ENCODE data around the gene LCLAT1. TPM values are rescaled to one million over a fixed set of nuclear protein-coding genes. Genes with fewer than 3 reads are reported as not detected.

Gene LCLAT1
- total and polyA plus RNA-seq, 8 donors: 2.0 to 15.0 (median 9.8) TPM

- Histone ChIP-seq H3K27ac (no peak overlapping the region), H3K4me3 (no peak overlapping the region), H3K4me1 (no peaks in the 10 kb centered on the region), H3K36me3 (no peaks in the 10 kb centered on the region), H3K27me3 (no peaks in the 10 kb centered on the region), H3K9me3 (no peaks in the 10 kb centered on the region)
- FAIRE-seq: no peak
- TF ChIP-seq, protein P1, sequence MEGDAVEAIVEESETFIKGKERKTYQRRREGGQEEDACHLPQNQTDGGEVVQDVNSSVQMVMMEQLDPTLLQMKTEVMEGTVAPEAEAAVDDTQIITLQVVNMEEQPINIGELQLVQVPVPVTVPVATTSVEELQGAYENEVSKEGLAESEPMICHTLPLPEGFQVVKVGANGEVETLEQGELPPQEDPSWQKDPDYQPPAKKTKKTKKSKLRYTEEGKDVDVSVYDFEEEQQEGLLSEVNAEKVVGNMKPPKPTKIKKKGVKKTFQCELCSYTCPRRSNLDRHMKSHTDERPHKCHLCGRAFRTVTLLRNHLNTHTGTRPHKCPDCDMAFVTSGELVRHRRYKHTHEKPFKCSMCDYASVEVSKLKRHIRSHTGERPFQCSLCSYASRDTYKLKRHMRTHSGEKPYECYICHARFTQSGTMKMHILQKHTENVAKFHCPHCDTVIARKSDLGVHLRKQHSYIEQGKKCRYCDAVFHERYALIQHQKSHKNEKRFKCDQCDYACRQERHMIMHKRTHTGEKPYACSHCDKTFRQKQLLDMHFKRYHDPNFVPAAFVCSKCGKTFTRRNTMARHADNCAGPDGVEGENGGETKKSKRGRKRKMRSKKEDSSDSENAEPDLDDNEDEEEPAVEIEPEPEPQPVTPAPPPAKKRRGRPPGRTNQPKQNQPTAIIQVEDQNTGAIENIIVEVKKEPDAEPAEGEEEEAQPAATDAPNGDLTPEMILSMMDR (IDR thresholded peaks at IDR 0.05): no peak
- DNase-seq: no peak
- ATAC-seq: no peak
- WGBS, 2 donors: 93 to 100% methylated on average over 1 of the region's 1 CpG
- intact Hi-C loops (cut with DNase I): no loop called here
Measured at GRCh38 chr2:30561349-30561748, 114.3 kb downstream of the LCLAT1 start.

- 35 to 42% methylated on average over 5 of the region's 5 CpGs for WGBS, 2 donors
- TF ChIP-seq, protein P1 (IDR thresholded peaks at IDR 0.05): no peak
- intact Hi-C loops (cut with DNase I): no loop called here
- FAIRE-seq: no peak
- peak overlapping the region in 1 of 4 donors; percentile 3 for H3K4me3 ChIP-seq
- no peaks in the 10 kb centered on the region for H3K4me1 ChIP-seq
- peak overlapping the region in 3 of 4 donors; percentile 3 to 57 (median 5) for H3K27ac ChIP-seq
- peak in 5 of 6 donors; percentile 35 to 81 (median 68) for DNase-seq
- H3K27me3 ChIP-seq: no peaks in the 10 kb centered on the region
- no peaks in the 10 kb centered on the region for H3K36me3 ChIP-seq
- ATAC-seq: peak; percentile 95 to 100 (median 100)
- no peaks in the 10 kb centered on the region for H3K9me3 ChIP-seq
Measured at GRCh38 chr2:30565851-30566358, 118.9 kb downstream of the LCLAT1 start.

GRCh38 chr2:30566631-30567030 is 119.6 kb downstream of the LCLAT1 start:
- no peak for ATAC-seq
- Histone ChIP-seq H3K36me3 (no peaks in the 10 kb centered on the region), H3K9me3 (no peaks in the 10 kb centered on the region), H3K4me1 (no peaks in the 10 kb centered on the region), H3K27ac (peak overlapping the region in 1 of 4 donors; percentile 57), H3K27me3 (no peaks in the 10 kb centered on the region), H3K4me3 (no peak overlapping the region)
- 92 to 93% methylated on average over 4 of the region's 4 CpGs for WGBS, 2 donors
- intact Hi-C loops (cut with DNase I): no loop called here
- FAIRE-seq: no peak
- TF ChIP-seq, protein P1 (IDR thresholded peaks at IDR 0.05): no peak
- DNase-seq: no peak

GRCh38 chr2:30567317-30567716 is 120.3 kb downstream of the LCLAT1 start:
- FAIRE-seq (no peak), DNase-seq (no peak), ATAC-seq (no peak)
- Histone ChIP-seq H3K27me3 (no peaks in the 10 kb centered on the region), H3K9me3 (no peaks in the 10 kb centered on the region), H3K36me3 (no peaks in the 10 kb centered on the region), H3K27ac (no peak overlapping the region), H3K4me3 (no peak overlapping the region), H3K4me1 (no peaks in the 10 kb centered on the region)
- WGBS, 2 donors: 95 to 98% methylated on average over 4 of the region's 4 CpGs
- TF ChIP-seq, protein P1 (IDR thresholded peaks at IDR 0.05): no peak
- intact Hi-C loops (cut with DNase I): no loop called here

GRCh38 chr2:30569946-30570345 is 122.9 kb downstream of the LCLAT1 start:
- no peak for FAIRE-seq
- H3K4me1 ChIP-seq: no peaks in the 10 kb centered on the region
- intact Hi-C loops (cut with DNase I): no loop called here
- H3K27me3 ChIP-seq: no peaks in the 10 kb centered on the region
- DNase-seq: no peak
- no peaks in the 10 kb centered on the region for H3K36me3 ChIP-seq
- H3K9me3 ChIP-seq: no peaks in the 10 kb centered on the region
- ATAC-seq: no peak
- H3K4me3 ChIP-seq: no peak overlapping the region
- TF ChIP-seq, protein P1 (IDR thresholded peaks at IDR 0.05): no peak
- H3K27ac ChIP-seq: no peak overlapping the region

All from pancreas (tissue), 10 donors.